H1 (cell line): ENCODE results near the gene TBRG4. TPM values are rescaled to one million over a fixed set of nuclear protein-coding genes. Genes with fewer than 3 reads are reported as not detected.
A peak's percentile ranks its signal among the peaks of the same experiment; 100 is the strongest.

Experiments
- CTCF ChIA-PET: fragments of 300-600 bp; sonication (Branson Sonifier 250); formaldehyde crosslinking; loops from one replicate; lab custom pipeline; 2021; ENCODE audit not compliant: partially characterized antibody; lab: Charles Lee
- POLR2A ChIA-PET: fragments of 300-600 bp; sonication (Branson Sonifier 250); formaldehyde crosslinking; loops from one replicate; lab custom pipeline; 2021; ENCODE audit warnings: inconsistent platforms; ENCODE audit not compliant: partially characterized antibody; lab: Charles Lee
- DNase-seq, 2 experiments: peaks; one replicate each; pipeline versions ENCODE4 v3.0.0 to v3.0.0-alpha.2; 2010 to 2022; ENCODE audit warnings: low spot score in 2 of 2, low read depth in 1 of 2, mixed read lengths in 1 of 2
- FAIRE-seq: peaks from 2 replicates; lab custom pipeline; 2011; peaks lifted over from hg19 to GRCh38; lab: Jason Lieb, UNC
- H2AFZ ChIP-seq: 2 replicates; pipeline ENCODE4 v1.8.1; 2012; ENCODE audit warnings: low read length, inconsistent platforms
- H2AK5ac ChIP-seq: 2 replicates; pipeline ENCODE4 v1.6.1; 2013; ENCODE audit warnings: low read depth, low read length
- H2BK120ac ChIP-seq: replicated peaks from 2 replicates; pipeline ENCODE3; 2013; ENCODE audit warnings: low read depth, low read length, inconsistent platforms
- H2BK12ac ChIP-seq: 2 replicates; pipeline ENCODE4 v1.6.1; 2013; ENCODE audit warnings: low read depth, low read length
- H2BK15ac ChIP-seq: 2 replicates; pipeline ENCODE4 v1.6.1; 2013; ENCODE audit warnings: low read length
- H2BK20ac ChIP-seq: 2 replicates; pipeline ENCODE4 v1.6.1; 2013; ENCODE audit warnings: low read length
- H2BK5ac ChIP-seq: 2 replicates; pipeline ENCODE4 v1.6.1; 2013; ENCODE audit warnings: low read depth, low read length
- H3K14ac ChIP-seq: 2 replicates; pipeline ENCODE4 v1.6.1; 2013; ENCODE audit warnings: inconsistent platforms; ENCODE audit not compliant: insufficient read length
- H3K18ac ChIP-seq: 2 replicates; pipeline ENCODE4 v1.6.1; 2013; ENCODE audit warnings: low read length; ENCODE audit errors: extremely low read depth
- H3K23ac ChIP-seq: 2 replicates; pipeline ENCODE4 v1.6.1; 2013; ENCODE audit warnings: inconsistent platforms; ENCODE audit not compliant: insufficient read length
- H3K23me2 ChIP-seq: 2 replicates; pipeline ENCODE4 v1.6.1; 2013; ENCODE audit warnings: low read depth, low read length
- H3K27ac ChIP-seq: 2 replicates; pipeline ENCODE4 v1.6.1; 2011; ENCODE audit warnings: low read depth, low read length, inconsistent platforms
- H3K27me3 ChIP-seq, 4 experiments: replicated peaks in 1 of 4; 1 replicate in 1 of 4; 2 replicates in 3 of 4; pipeline versions ENCODE4 v1.6.1 to v1.8.1; 2011 to 2013; ENCODE audit warnings: low read length in 3 of 4, mild to moderate bottlenecking in 3 of 4, inconsistent platforms in 2 of 4, mixed read lengths in 2 of 4, moderate library complexity in 1 of 4; ENCODE audit not compliant: control insufficient read depth in 3 of 4, insufficient read depth in 3 of 4; ENCODE audit errors: extremely low read depth in 1 of 4
- H3K36me3 ChIP-seq, 4 experiments: 2 replicates each; pipeline versions ENCODE4 v1.6.1 to v1.8.1; 2011 to 2013; ENCODE audit warnings: mild to moderate bottlenecking in 4 of 4, low read length in 3 of 4, moderate library complexity in 2 of 4, control low read depth in 1 of 4, inconsistent platforms in 1 of 4; ENCODE audit not compliant: insufficient read depth in 4 of 4, control insufficient read depth in 2 of 4
- H3K4ac ChIP-seq: replicated peaks from 2 replicates; pipeline ENCODE3; 2013; ENCODE audit warnings: low read length, low read depth, mixed read lengths, inconsistent platforms; ENCODE audit not compliant: insufficient read length
- H3K4me1 ChIP-seq, 4 experiments: replicated peaks in 1 of 4; 1 replicate in 1 of 4; 2 replicates in 3 of 4; pipeline versions ENCODE4 v1.6.1 to v1.8.1; 2011 to 2013; ENCODE audit warnings: low read length in 3 of 4, inconsistent platforms in 2 of 4, mixed read lengths in 1 of 4; ENCODE audit not compliant: insufficient read depth in 4 of 4, control insufficient read depth in 3 of 4
- H3K4me2 ChIP-seq, 2 experiments: 2 replicates each; pipeline versions ENCODE4 v1.6.1 to v1.8.1; 2011 to 2013; ENCODE audit warnings: low read depth in 2 of 2, low read length in 2 of 2, control low read depth in 1 of 2, inconsistent platforms in 1 of 2, mild to moderate bottlenecking in 1 of 2; ENCODE audit not compliant: insufficient read depth in 1 of 2
- H3K4me3 ChIP-seq, 4 experiments: fragments of 200-600, 300-600 bp in 1 of 4; sonication (generic), shearing (Covaris generic), sonication (Bioruptor Twin) in 1 of 4; 2 replicates each; pipeline versions ENCODE4 v1.5.1 to v1.8.1; 2011 to 2016; ENCODE audit warnings: low read length in 4 of 4, low read depth in 3 of 4, control low read depth in 2 of 4, inconsistent platforms in 2 of 4, mild to moderate bottlenecking in 2 of 4, mixed read lengths in 1 of 4, moderate library complexity in 1 of 4; ENCODE audit not compliant: insufficient read depth in 2 of 4; ENCODE audit errors: extremely low read depth in 1 of 4
- H3K56ac ChIP-seq: replicated peaks from 2 replicates; pipeline ENCODE3; 2013; ENCODE audit warnings: low read depth, mild to moderate bottlenecking, mixed read lengths, low read length, inconsistent platforms; ENCODE audit not compliant: insufficient read length
- H3K79me1 ChIP-seq: 2 replicates; pipeline ENCODE4 v1.6.1; 2013; ENCODE audit warnings: low read depth, low read length, control low read depth
- H3K79me2 ChIP-seq, 2 experiments: 2 replicates each; pipeline versions ENCODE4 v1.6.1 to v1.8.1; 2012 to 2013; ENCODE audit warnings: low read length in 2 of 2, mild to moderate bottlenecking in 2 of 2, inconsistent platforms in 1 of 2; ENCODE audit not compliant: insufficient read depth in 2 of 2, control insufficient read depth in 1 of 2
- H3K9ac ChIP-seq, 4 experiments: replicated peaks in 1 of 4; 1 replicate in 1 of 4; 2 replicates in 3 of 4; pipeline versions ENCODE4 v1.6.1 to v1.8.1; 2011 to 2013; ENCODE audit warnings: low read depth in 3 of 4, low read length in 3 of 4, control low read depth in 2 of 4, mild to moderate bottlenecking in 2 of 4, moderate library complexity in 2 of 4, inconsistent platforms in 1 of 4; ENCODE audit errors: extremely low read depth in 1 of 4
- H3K9me3 ChIP-seq, 2 experiments: 2 replicates each; pipeline versions ENCODE4 v1.6.1 to v1.8.1; 2012 to 2013; ENCODE audit warnings: mild to moderate bottlenecking in 2 of 2, moderate library complexity in 2 of 2, control low read depth in 1 of 2, inconsistent platforms in 1 of 2, low read depth in 1 of 2, low read length in 1 of 2, mixed read lengths in 1 of 2; ENCODE audit not compliant: insufficient read depth in 2 of 2
- H4K20me1 ChIP-seq, 2 experiments: replicated peaks in 1 of 2; 2 replicates each; pipeline versions ENCODE3 to v1.8.1; 2011 to 2013; ENCODE audit warnings: inconsistent platforms in 2 of 2, low read length in 2 of 2, mild to moderate bottlenecking in 1 of 2; ENCODE audit not compliant: insufficient read depth in 2 of 2, control insufficient read depth in 1 of 2
- H4K5ac ChIP-seq: 2 replicates; pipeline ENCODE4 v1.6.1; 2013; ENCODE audit warnings: low read length, low read depth, mixed read lengths, inconsistent platforms; ENCODE audit not compliant: insufficient read length
- H4K8ac ChIP-seq: 2 replicates; pipeline ENCODE4 v1.8.0; 2013; ENCODE audit warnings: mild to moderate bottlenecking, moderate library complexity, low read length, inconsistent platforms; ENCODE audit not compliant: insufficient read depth; ENCODE audit errors: extremely low read depth
- H4K91ac ChIP-seq: replicated peaks from 2 replicates; pipeline ENCODE3; 2013; ENCODE audit warnings: low read length, mixed read lengths, inconsistent platforms; ENCODE audit not compliant: insufficient read length
- JUN ChIP-seq: IDR thresholded peaks from 2 replicates; pipeline ENCODE4 v1.6.1; 2011; ENCODE audit warnings: low read depth, mild to moderate bottlenecking, improper control_type of control experiment, low read length
- KDM1A ChIP-seq: fragments of 200-600, 300-600 bp; sonication (generic); IDR thresholded peaks from 2 replicates; pipeline ENCODE4 v1.7.1; 2016; ENCODE audit warnings: mild to moderate bottlenecking, low read length, borderline replicate concordance
- WGBS, 2 experiments: shearing (Covaris generic) in 1 of 2; methylation state at CpG; one replicate each; pipeline versions ENCODE4 v1.1.6 to v1.1.7; 2013 to 2015; ENCODE audit warnings: low lambda C conversion rate in 2 of 2, mixed read lengths in 2 of 2, inconsistent platforms in 1 of 2, low coverage in 1 of 2, missing lambda C conversion rate in 1 of 2; ENCODE audit not compliant: insufficient replicate concordance in 2 of 2, insufficient coverage in 1 of 2, insufficient read length in 1 of 2; ENCODE audit errors: extremely low coverage in 1 of 2, missing lambda C conversion rate in 1 of 2; 5-methylcytosine and 5-hydroxymethylcytosine counted together
- polyA plus RNA-seq, 7 experiments: library from polyadenylated mRNA; depleted of rRNA in 3 of 7; stranded (reverse) in 5 of 7; unstranded in 2 of 7; fragments of >200 nt in 5 of 7; fragments of 200-250 nt in 2 of 7; gene quantifications; 1 replicate in 5 of 7; 2 replicates in 1 of 7; 4 replicates in 1 of 7; pipeline versions ENCODE4 v1.2.1 to v1.2.3, GENCODE V29; 2011 to 2013; ENCODE audit warnings: missing spikeins in 2 of 7, mixed read lengths in 2 of 7
- total RNA-seq: library from RNA; stranded (reverse); fragmentation: NEBNext Ultra II Directional; extraction: Animal tissue kit (Norgen Biotek cat#: 25700); gene quantifications from 2 replicates; pipeline ENCODE4 v1.2.1, GENCODE V29; 2021

Gene TBRG4
- total and polyA plus RNA-seq, 2 of the 8 experiments (the other 6 are each of a cell fraction or from before 2014, with no cell fraction given): 110 to 137 TPM

GRCh38 chr7:45089341-45089891, 22.1 kb downstream of the TBRG4 start:
- H2BK20ac ChIP-seq: no peak overlapping the region
- no peak overlapping the region for H3K18ac ChIP-seq
- no peak overlapping the region for H2AK5ac ChIP-seq
- no peaks in the 10 kb centered on the region for H3K36me3 ChIP-seq
- H3K4ac ChIP-seq: no peak overlapping the region
- no peaks in the 10 kb centered on the region for H3K79me1 ChIP-seq
- peak overlapping the region; percentile 59 to 88 for H3K4me2 ChIP-seq
- H2BK12ac ChIP-seq: no peak overlapping the region
- H3K23ac ChIP-seq: no peak overlapping the region
- H3K9me3 ChIP-seq: no peaks in the 10 kb centered on the region
- no peak overlapping the region for H2BK120ac ChIP-seq
- peak overlapping the region; percentile 53 to 75 (median 57) for H3K4me3 ChIP-seq
- H3K56ac ChIP-seq: no peak overlapping the region
- peak; percentile 95 for TF ChIP-seq KDM1A
- TF ChIP-seq JUN: no peak
- no peaks in the 10 kb centered on the region for H3K79me2 ChIP-seq
- WGBS, 2 experiments: 21% methylated on average over 21 of the region's 22 CpGs; no CpG with 5 or more reads in 1 of the 2 experiments
- peak; percentile 73 to 97 for DNase-seq
- no peak overlapping the region for H4K91ac ChIP-seq
- no peak overlapping the region for H3K27ac ChIP-seq
- H3K27me3 ChIP-seq: peaks cover 0 to 15% (median 10%) of the 10 kb centered on the region in 4 experiments; a peak in 5 of 7 replicates
- no peak overlapping the region for H4K5ac ChIP-seq
- H3K14ac ChIP-seq: no peak overlapping the region
- no peak overlapping the region for H3K9ac ChIP-seq
- H2BK5ac ChIP-seq: no peak overlapping the region
- peaks cover 2 to 11% (median 6%) of the 10 kb centered on the region in 4 experiments; a peak in 5 of 7 replicates for H3K4me1 ChIP-seq
- peak overlapping the region; percentile 29; the same call in 1 of the 2 replicates for H4K8ac ChIP-seq
- H2BK15ac ChIP-seq: no peak overlapping the region
- FAIRE-seq: no peak
- ChIA-PET POLR2A (interaction anchor here (1.0 to 3.0 kb wide), 6 partner anchors 8 to 90 kb away, joined by 3 to 11 read pairs (median 6); partner anchors contain the start of genes CCM2 and TBRG4), CTCF (interaction anchor here (1.2 to 1.7 kb wide), 2 partner anchors 46 to 116 kb away, joined by 3 to 7 read pairs; no protein-coding TSS in a partner anchor)
- H2AFZ ChIP-seq: peak overlapping the region; percentile 26; the same call in 1 of the 2 replicates
- peaks cover 2% of the 10 kb centered on the region; the same call in 1 of the 2 replicates for H3K23me2 ChIP-seq
- peaks cover 0 to 3% of the 10 kb centered on the region in 2 experiments for H4K20me1 ChIP-seq
